Muscle layer of duodenum (tissue), 2 donors: ENCODE data around the gene PARN.
"Not testable (repeated sequence)": the region's sequence is repeated elsewhere in the genome, so short reads cannot be mapped to it uniquely, and the experiment has no call there.

Experiments
- H3K27ac ChIP-seq: one replicate; pipeline ENCODE4 v1.7.0; 2013; ENCODE audit warnings: mild to moderate bottlenecking, low read length
- H3K27me3 ChIP-seq: one replicate; pipeline ENCODE4 v1.7.0; 2013; ENCODE audit warnings: low read depth, mild to moderate bottlenecking, control low read depth, low read length
- H3K36me3 ChIP-seq, 2 donors: one replicate each; pipeline ENCODE4 v1.7.0; 2013; ENCODE audit warnings: low read length in 2 of 2, control low read depth in 1 of 2, mild to moderate bottlenecking in 1 of 2; ENCODE audit not compliant: insufficient read depth in 2 of 2, control insufficient read depth in 1 of 2
- H3K4me1 ChIP-seq, 2 donors: one replicate each; pipeline ENCODE4 v1.7.0; 2013; ENCODE audit warnings: low read length in 2 of 2, mild to moderate bottlenecking in 2 of 2, control low read depth in 1 of 2, moderate library complexity in 1 of 2; ENCODE audit not compliant: insufficient read depth in 2 of 2, control insufficient read depth in 1 of 2
- H3K4me3 ChIP-seq, 2 donors: one replicate each; pipeline ENCODE4 v1.7.0; 2013; ENCODE audit warnings: low read length in 2 of 2, low read depth in 1 of 2, mild to moderate bottlenecking in 1 of 2
- H3K9me3 ChIP-seq, 2 donors: one replicate each; pipeline ENCODE4 v1.7.0; 2013; ENCODE audit warnings: low read length in 2 of 2, control low read depth in 1 of 2, mild to moderate bottlenecking in 1 of 2; ENCODE audit not compliant: control insufficient read depth in 1 of 2
- donor health status: healthy.

The PARN gene

DNA sequence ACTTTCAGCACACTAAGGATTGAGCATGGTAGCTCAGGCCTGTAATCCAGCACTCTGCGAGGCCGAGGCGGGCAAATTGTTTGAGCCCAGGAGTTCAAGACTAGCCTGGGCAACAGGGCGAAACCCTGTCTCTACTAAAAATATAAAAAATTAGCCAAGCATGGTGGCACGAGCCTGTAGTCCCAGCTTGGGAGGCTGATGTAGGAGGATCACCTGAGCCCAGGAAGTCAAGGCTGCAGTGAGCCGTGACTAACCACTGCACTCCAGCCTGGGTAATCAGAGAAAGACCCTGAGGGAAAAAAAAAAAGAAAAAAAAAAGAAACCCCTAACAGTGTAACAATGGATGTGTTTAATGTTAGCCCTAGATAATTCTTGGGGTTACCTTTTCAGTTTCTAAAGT lies 24.0 kb downstream of the PARN start:
- Histone ChIP-seq H3K27me3 (no peaks in the 10 kb centered on the region), H3K4me1 (no peaks in the 10 kb centered on the region), H3K36me3 (peaks cover 60 to 78% of the 10 kb centered on the region in 2 donors), H3K27ac (no peak overlapping the region), H3K9me3 (no peaks in the 10 kb centered on the region), H3K4me3 (no peak overlapping the region)

DNA sequence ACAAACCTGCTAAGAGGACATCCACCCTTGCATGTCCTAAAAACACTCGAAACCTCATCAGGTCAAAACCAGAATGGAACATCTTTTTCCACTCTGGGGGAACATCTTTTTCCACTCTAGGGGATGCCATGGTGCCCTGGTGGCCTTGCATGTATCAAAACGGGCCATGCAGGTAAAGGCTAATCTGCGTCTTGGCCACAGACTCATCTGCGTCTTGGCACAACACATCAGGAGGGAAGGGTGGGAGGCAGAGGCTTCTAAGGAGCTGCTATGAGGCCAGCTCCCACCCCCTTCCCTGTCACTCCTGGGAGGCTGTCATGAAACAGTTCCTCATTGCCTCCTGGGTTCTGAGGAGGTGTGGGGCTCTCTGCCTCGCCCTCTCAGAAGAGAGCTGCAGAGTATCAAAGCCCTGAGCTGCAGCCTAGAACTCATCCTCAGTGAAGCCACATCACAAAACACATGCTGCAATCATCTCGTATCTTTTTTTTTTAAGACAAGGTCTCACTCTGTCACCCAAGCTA lies 27.6 kb downstream of the PARN start:
- H3K4me3 ChIP-seq = no peak overlapping the region
- no peak overlapping the region for H3K27ac ChIP-seq
- no peaks in the 10 kb centered on the region for H3K9me3 ChIP-seq
- no peaks in the 10 kb centered on the region for H3K4me1 ChIP-seq
- H3K36me3 ChIP-seq = peaks cover 38 to 71% of the 10 kb centered on the region in 2 donors
- H3K27me3 ChIP-seq = no peaks in the 10 kb centered on the region

DNA sequence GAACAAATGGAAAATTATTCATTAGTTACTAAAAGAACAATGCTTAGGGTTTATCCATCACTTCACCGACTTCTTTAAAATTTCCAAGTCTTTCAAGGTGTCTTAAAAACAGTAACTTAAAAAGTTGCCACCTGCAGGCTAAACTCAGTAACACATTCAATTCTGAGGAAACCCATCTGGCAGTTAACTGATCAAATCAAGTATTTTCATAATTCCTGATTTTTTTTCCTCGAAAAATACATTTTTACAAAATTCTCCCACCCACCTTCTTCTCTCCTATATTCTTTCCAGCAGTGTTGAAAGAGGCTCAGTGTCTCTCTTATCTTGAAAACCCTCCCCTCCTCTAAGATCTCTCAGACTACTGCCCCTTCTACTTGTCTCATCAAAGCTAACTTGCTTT lies 29.9 kb downstream of the PARN start:
- H3K27me3 ChIP-seq = no peaks in the 10 kb centered on the region
- H3K27ac ChIP-seq = no peak overlapping the region
- no peak overlapping the region for H3K4me3 ChIP-seq
- no peaks in the 10 kb centered on the region for H3K9me3 ChIP-seq
- no peaks in the 10 kb centered on the region for H3K4me1 ChIP-seq
- H3K36me3 ChIP-seq = peaks cover 31 to 58% of the 10 kb centered on the region in 2 donors

DNA sequence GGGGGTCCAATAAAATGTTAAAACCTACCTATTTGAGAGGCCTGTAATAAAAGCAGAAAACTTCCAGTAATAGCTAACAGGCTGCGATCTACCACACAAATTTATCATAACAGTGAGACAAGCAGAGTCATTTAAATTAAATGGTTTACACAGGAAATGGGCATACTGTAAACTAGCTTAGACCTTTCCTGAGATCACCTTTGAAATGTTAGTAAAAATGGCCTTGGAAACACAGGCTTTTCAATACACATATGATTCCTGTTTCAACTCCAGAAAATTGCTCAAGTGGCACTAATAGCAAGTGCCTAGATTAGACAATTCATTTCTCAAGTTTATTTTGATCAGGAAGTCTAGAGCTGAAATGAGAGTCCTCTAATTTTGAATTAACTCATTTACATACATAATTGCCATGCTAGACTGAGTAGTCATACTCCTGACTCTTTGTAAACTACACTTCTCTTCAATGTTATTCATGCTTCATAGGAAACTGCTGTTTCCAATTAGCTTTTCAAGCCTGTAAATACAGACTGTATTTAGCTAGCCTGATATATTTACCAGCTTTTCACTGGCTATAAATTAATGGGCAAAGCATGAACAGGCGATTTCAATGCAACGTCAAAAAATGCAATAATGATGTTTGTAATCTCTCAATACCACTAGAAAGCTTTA lies 43.3 kb downstream of the PARN start:
- peaks cover 46 to 73% of the 10 kb centered on the region in 2 donors for H3K36me3 ChIP-seq

DNA sequence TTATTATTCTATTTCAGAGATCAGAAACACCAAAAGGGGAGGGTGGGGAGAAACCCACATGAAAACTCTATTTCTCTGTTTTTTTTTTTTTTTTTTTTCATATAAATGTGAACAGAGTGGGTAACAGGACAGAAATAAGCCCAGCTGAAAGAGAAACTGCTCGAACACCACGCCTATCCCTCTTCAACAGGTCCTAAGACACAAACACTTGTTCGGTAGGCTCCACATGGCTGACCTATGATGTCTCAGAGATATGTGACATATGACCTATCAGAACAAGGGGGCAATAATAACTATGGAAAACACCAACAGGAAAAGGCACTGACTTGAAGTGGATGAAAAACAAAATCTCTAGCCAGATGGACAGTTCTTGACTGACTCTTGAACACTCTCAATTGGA lies 44.8 kb downstream of the PARN start:
- Histone ChIP-seq H3K27ac (no peak overlapping the region), H3K27me3 (no peaks in the 10 kb centered on the region), H3K36me3 (peaks cover 56 to 75% of the 10 kb centered on the region in 2 donors)

More for the DNA sequence above, 43.3 kb downstream of the PARN start:
- Histone ChIP-seq H3K4me3 (no peak overlapping the region), H3K9me3 (no peaks in the 10 kb centered on the region), H3K27me3 (no peaks in the 10 kb centered on the region), H3K4me1 (no peaks in the 10 kb centered on the region), H3K27ac (no peak overlapping the region)

DNA sequence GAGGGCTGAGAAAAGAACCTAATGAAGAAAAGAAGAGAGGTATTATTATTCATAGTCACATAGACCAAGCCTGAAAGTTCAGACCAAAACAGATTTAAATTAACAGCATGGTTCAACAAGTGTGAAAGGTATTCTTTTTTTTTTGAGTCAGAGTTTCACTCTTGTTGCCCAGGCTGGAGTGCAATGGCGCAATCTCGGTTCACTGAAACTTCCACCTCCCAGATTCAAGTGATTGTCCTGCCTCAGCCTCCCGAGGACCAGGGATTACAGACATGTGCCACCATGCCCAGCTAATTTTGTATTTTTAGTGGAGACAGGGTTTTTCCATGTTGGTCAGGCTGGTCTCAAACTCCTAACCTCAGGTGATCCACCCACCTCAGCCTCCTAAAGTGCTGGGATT lies 49.1 kb downstream of the PARN start:
- H3K4me1 ChIP-seq, H3K9me3 ChIP-seq, H3K27me3 ChIP-seq, H3K4me3 ChIP-seq, H3K27ac ChIP-seq: not testable (repeated sequence)
- peaks cover 52 to 81% of the 10 kb centered on the region in 2 donors for H3K36me3 ChIP-seq

More for the DNA sequence above, 44.8 kb downstream of the PARN start:
- no peaks in the 10 kb centered on the region for H3K9me3 ChIP-seq
- H3K4me3 ChIP-seq = no peak overlapping the region
- H3K4me1 ChIP-seq = no peaks in the 10 kb centered on the region

DNA sequence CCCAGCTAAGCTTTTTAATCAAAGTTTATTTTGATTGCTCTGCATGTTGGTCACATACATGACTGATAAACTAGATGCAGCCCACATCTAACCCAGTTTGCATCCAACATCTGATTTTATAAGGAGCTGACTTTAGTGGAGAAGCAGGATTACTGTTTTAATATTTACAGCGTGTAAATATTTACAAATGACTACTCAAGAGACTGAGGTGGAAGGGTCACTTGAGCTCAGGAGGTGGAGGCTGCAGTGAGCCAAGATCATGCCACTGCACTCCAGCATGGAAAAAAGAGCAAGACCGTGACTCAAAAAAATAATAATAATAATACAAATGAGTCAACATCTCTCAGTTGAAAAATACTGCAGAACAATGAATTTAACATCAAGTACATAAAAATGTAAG lies 50.8 kb downstream of the PARN start:
- Histone ChIP-seq H3K4me1 (no peaks in the 10 kb centered on the region), H3K9me3 (no peaks in the 10 kb centered on the region), H3K36me3 (peaks cover 49 to 86% of the 10 kb centered on the region in 2 donors), H3K27me3 (no peaks in the 10 kb centered on the region), H3K4me3 (no peak overlapping the region), H3K27ac (no peak overlapping the region)

DNA sequence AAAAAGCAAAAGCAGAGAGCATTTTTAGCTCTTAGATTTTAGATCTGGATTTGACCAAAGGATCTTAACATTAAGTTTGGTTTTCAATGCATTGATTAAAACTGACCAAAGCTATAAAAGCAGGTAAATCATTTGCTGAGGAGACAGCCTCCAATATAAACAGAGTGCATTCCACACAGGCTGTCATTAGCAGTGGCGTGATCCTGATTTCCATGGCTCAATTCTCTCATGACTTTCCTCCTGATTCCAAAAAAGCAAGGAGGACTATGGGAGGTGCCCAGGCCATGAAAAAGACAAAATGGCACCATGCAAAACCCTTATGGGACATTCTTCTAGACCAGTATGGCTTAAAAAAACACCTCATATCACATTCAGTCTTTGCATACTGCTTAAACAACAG lies 53.5 kb downstream of the PARN start:
- no peak overlapping the region for H3K27ac ChIP-seq

DNA sequence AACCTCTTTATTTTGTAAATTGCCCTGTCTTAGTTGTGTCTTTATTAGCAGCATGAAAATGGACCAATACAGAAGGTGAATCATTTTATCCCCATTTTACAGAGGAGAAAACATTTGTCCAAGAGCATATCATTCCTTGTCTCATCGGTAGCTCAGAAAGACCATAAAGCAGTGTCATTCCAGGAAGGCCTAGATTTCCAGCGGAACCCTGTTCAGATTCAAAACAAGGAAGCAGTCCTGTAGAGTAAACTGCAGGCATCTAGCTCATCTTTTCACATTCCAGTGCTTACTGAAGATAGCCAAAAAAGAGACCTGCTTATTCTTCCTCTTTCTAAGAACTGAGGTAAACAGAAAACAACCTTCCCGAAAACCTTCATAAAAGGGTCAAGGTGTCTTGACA lies 54.0 kb downstream of the PARN start:
- peaks cover 23 to 64% of the 10 kb centered on the region in 2 donors for H3K36me3 ChIP-seq

More for the DNA sequence above, 53.5 kb downstream of the PARN start:
- Histone ChIP-seq H3K36me3 (peaks cover 28 to 69% of the 10 kb centered on the region in 2 donors), H3K4me3 (no peak overlapping the region), H3K9me3 (no peaks in the 10 kb centered on the region), H3K4me1 (no peaks in the 10 kb centered on the region), H3K27me3 (no peaks in the 10 kb centered on the region)

DNA sequence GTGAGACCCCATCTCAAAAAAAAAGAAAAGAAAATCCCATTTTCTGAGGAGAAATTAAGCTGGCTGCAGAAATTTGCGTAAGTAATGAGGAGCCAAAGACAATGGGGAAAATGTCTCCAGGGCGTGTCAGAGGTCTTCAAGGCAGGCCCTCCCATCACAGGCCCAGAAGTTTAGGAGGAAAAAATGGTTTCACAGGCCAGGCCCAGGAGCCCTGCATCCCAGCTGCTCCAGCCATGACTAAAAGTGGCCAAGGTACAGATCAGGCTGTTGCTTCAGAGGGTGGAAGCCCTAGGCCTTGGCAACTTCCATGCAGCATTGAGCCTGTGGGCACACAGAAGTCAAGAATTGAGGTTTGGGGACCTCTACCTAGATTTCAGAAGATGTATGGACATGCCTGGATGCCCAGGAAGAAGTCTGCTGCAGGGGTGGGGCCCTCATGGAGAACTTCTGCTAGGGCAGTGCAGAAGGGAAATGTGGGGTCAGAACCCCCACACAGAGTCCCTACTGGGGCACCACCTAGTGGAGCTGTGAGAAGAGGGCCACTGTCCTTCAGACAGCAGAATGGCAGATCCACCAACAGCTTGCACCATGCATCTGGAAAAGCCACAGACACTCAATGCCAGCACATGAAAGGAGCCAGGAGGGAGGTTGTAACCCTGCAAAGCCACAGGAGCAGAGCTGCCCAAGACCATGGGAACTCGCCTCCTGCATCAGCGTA lies 55.2 kb downstream of the PARN start:
- not testable (repeated sequence) for H3K4me1 ChIP-seq, H3K4me3 ChIP-seq, H3K9me3 ChIP-seq, H3K27me3 ChIP-seq, H3K27ac ChIP-seq
- peaks cover 16 to 52% of the 10 kb centered on the region in 2 donors for H3K36me3 ChIP-seq

More for the DNA sequence above, 54.0 kb downstream of the PARN start:
- Histone ChIP-seq H3K4me1 (no peaks in the 10 kb centered on the region), H3K4me3 (no peak overlapping the region), H3K27me3 (no peaks in the 10 kb centered on the region), H3K9me3 (no peaks in the 10 kb centered on the region), H3K27ac (no peak overlapping the region)

DNA sequence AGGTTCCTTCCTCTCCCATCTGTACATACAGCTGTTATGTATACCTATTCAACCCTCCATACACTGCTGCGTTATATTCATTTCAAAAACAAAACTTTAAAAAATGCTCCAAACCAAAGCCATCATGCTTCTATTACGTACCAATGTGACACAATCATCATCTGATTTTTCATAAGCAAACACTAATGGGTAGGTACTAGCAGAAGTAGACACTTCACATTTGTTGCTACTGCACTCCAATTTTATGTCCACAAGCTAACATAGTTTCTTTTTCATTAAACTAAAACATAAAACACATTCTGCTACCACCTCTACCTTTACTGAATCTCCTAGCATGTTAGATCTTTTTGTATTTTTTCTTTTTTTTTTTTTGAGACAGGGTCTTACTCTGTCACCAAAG lies 57.5 kb downstream of the PARN start:
- H3K27me3 ChIP-seq = no peaks in the 10 kb centered on the region
- H3K27ac ChIP-seq = no peak overlapping the region
- H3K9me3 ChIP-seq = no peaks in the 10 kb centered on the region
- H3K36me3 ChIP-seq = peaks cover 12 to 39% of the 10 kb centered on the region in 2 donors
- H3K4me3 ChIP-seq = no peak overlapping the region
- H3K4me1 ChIP-seq = peaks cover 0 to 3% of the 10 kb centered on the region in 2 donors
